ENCODE data around the gene NAA80. TPM values are rescaled to one million over a fixed set of nuclear protein-coding genes. Genes with fewer than 3 reads are reported as not detected.

NAA80 gene
- total and polyA plus RNA-seq, 2 of the 13 experiments (the other 11 are each of a cell fraction or from before 2014, with no cell fraction given) = 3.4 to 8.7 TPM

GRCh38 chr3:50303013-50303815 lies 4.0 kb upstream of the NAA80 start, which contains the start of gene HYAL1 (continued):
- no peak for TF ChIP-seq ZBTB2 (CRISPR knock-in tag; IDR thresholded peaks at IDR 0.05; ENCODE audit: low read depth)
- TF ChIP-seq ZFP36 (IDR thresholded peaks at IDR 0.05; ENCODE audit: borderline replicate concordance, low read depth, low read length, partially characterized antibody) = no peak
- TF ChIP-seq ZNF460 (CRISPR knock-in tag; IDR thresholded peaks at IDR 0.05; ENCODE audit: borderline replicate concordance) = peak; percentile 71; the same call in 1 of the 2 replicates
- 0 out of 2 replicates have a peak, but pooled peaks have one; percentile 4 for TF ChIP-seq BRD4 (CRISPR knock-in tag; IDR thresholded peaks at IDR 0.05)
- no peak; the same call in 1 of the 2 replicates for TF ChIP-seq ISX (CRISPR knock-in tag; conservative IDR thresholded peaks at IDR 0.05)
- TF ChIP-seq ZEB1 (IDR thresholded peaks at IDR 0.05; ENCODE audit: insufficient replicate concordance, low read depth) = no peak
- TF ChIP-seq JUND (CRISPR knock-in tag; IDR thresholded peaks at IDR 0.05) = peak; percentile 65; the same call in 1 of the 2 replicates
- no peak for TF ChIP-seq CEBPZ (IDR thresholded peaks at IDR 0.05; ENCODE audit: low read length)
- TF ChIP-seq KLF13 (CRISPR knock-in tag; IDR thresholded peaks at IDR 0.05) = peak; percentile 83; the same call in 1 of the 2 replicates
- no peak for TF ChIP-seq ZKSCAN8 (CRISPR knock-in tag; IDR thresholded peaks at IDR 0.05; ENCODE audit: borderline replicate concordance)
- TF ChIP-seq ZBTB20 (CRISPR knock-in tag; IDR thresholded peaks at IDR 0.05; ENCODE audit: borderline replicate concordance, low read depth) = no peak; the same call in 1 of the 2 replicates
- peak; percentile 74 for TF ChIP-seq ZBTB7B (CRISPR knock-in tag; IDR thresholded peaks at IDR 0.05)
- no peak for TF ChIP-seq ZNF737 (CRISPR knock-in tag; IDR thresholded peaks at IDR 0.05; ENCODE audit: borderline replicate concordance)
- TF ChIP-seq SPEN (CRISPR knock-in tag; IDR thresholded peaks at IDR 0.05; ENCODE audit: low read depth) = no peak; the same call in none of the 2 replicates
- TF ChIP-seq MAFK (conservative IDR thresholded peaks at IDR 0.05 in 1 of 2, IDR thresholded peaks at IDR 0.05 in 1 of 2; ENCODE audit: low read length in 2 of 2) = no peak
- 0 out of 2 replicates have a peak, but pooled peaks have one; percentile 82 for TF ChIP-seq CC2D1A (CRISPR knock-in tag; IDR thresholded peaks at IDR 0.05)
- TF ChIP-seq, protein P1, sequence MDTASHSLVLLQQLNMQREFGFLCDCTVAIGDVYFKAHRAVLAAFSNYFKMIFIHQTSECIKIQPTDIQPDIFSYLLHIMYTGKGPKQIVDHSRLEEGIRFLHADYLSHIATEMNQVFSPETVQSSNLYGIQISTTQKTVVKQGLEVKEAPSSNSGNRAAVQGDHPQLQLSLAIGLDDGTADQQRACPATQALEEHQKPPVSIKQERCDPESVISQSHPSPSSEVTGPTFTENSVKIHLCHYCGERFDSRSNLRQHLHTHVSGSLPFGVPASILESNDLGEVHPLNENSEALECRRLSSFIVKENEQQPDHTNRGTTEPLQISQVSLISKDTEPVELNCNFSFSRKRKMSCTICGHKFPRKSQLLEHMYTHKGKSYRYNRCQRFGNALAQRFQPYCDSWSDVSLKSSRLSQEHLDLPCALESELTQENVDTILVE (CRISPR knock-in tag; IDR thresholded peaks at IDR 0.05) = peak; percentile 48; the same call in 1 of the 2 replicates
- TF ChIP-seq, protein P2, sequence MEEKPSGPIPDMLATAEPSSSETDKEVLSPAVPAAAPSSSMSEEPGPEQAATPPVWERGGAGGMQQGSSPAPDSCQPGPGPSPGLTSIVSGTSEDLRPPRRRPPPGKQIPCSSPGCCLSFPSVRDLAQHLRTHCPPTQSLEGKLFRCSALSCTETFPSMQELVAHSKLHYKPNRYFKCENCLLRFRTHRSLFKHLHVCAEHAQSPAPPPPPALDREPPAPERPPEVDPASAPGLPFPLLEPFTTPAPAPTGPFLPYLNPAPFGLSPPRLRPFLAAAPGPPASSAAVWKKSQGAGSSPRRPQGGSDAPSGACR (CRISPR knock-in tag; IDR thresholded peaks at IDR 0.05) = peak; percentile 68; the same call in 1 of the 2 replicates
- 0 out of 2 replicates have a peak, but pooled peaks have one; percentile 27 for TF ChIP-seq ZKSCAN1 (IDR thresholded peaks at IDR 0.05; ENCODE audit: low read length)
- no peak for TF ChIP-seq MATR3 (CRISPR knock-in tag; IDR thresholded peaks at IDR 0.05)
- TF ChIP-seq HDAC6 (IDR thresholded peaks at IDR 0.05; ENCODE audit: low read depth, low read length) = no peak
- TF ChIP-seq CREM (IDR thresholded peaks at IDR 0.05) = peak; percentile 29; the same call in 1 of the 2 replicates
- no peak for TF ChIP-seq CREM (CRISPR knock-in tag; IDR thresholded peaks at IDR 0.05)
- peak; percentile 51; the same call in 1 of the 2 replicates for TF ChIP-seq ZFP36L1 (CRISPR knock-in tag; IDR thresholded peaks at IDR 0.05)
